Neural progenitor cell (in vitro differentiated cells): ENCODE results near the gene IGLON5. TPM values are rescaled to one million over a fixed set of nuclear protein-coding genes. Genes with fewer than 3 reads are reported as not detected.
A peak's percentile ranks its signal among the peaks of the same experiment; 100 is the strongest.

Experiments
- DNase-seq: peaks from one replicate; pipeline ENCODE4 v3.0.0-alpha.2; 2016; ENCODE audit warnings: low spot score
- H2AFZ ChIP-seq: fragments of 200-600 bp; sonication (generic); replicated peaks from 2 replicates; pipeline ENCODE4 v1.6.1; 2016; ENCODE audit warnings: antibody characterized with exemption
- H3F3A ChIP-seq: fragments of 200-600 bp; sonication (generic); 2 replicates; pipeline ENCODE4 v1.6.1; 2016; ENCODE audit warnings: antibody characterized with exemption, low read depth
- H3K27ac ChIP-seq: fragments of 200-600 bp; sonication (generic); 2 replicates; pipeline ENCODE4 v1.5.1; 2016; ENCODE audit warnings: mild to moderate bottlenecking
- H3K27me3 ChIP-seq: fragments of 200-600 bp; sonication (generic); 2 replicates; pipeline ENCODE4 v1.6.1; 2016; ENCODE audit warnings: mild to moderate bottlenecking, moderate library complexity
- H3K36me3 ChIP-seq: fragments of 200-600 bp; sonication (generic); 2 replicates; pipeline ENCODE4 v1.5.1; 2016
- H3K4me1 ChIP-seq: fragments of 200-600 bp; sonication (generic); 2 replicates; pipeline ENCODE4 v1.6.1; 2016; ENCODE audit warnings: mixed run types
- H3K4me2 ChIP-seq: fragments of 200-600 bp; sonication (generic); 2 replicates; pipeline ENCODE4 v1.6.1; 2016
- H3K4me3 ChIP-seq: fragments of 200-600 bp; sonication (generic); 2 replicates; pipeline ENCODE4 v1.5.1; 2016
- H3K79me2 ChIP-seq: fragments of 200-600 bp; sonication (generic); 2 replicates; pipeline ENCODE4 v1.6.1; 2016; ENCODE audit warnings: low read depth
- H3K9ac ChIP-seq: fragments of 200-600 bp; sonication (generic); 2 replicates; pipeline ENCODE4 v1.6.1; 2016
- H3K9me3 ChIP-seq: fragments of 200-600 bp; sonication (generic); 2 replicates; pipeline ENCODE4 v1.5.1; 2016; ENCODE audit warnings: low read depth
- H4K20me1 ChIP-seq: fragments of 200-600 bp; sonication (generic); 2 replicates; pipeline ENCODE4 v1.6.1; 2016; ENCODE audit warnings: low read depth
- H3K27ac Mint-ChIP-seq: 3 replicates; pipeline ENCODE4 v1.8.0; 2021; ENCODE audit warnings: mixed read lengths
- H3K27me3 Mint-ChIP-seq: 2 replicates; pipeline ENCODE4 v1.8.0; 2022; ENCODE audit warnings: low read depth, mild to moderate bottlenecking, inconsistent platforms, moderate library complexity, mixed read lengths; ENCODE audit not compliant: insufficient read depth
- H3K36me3 Mint-ChIP-seq: 3 replicates; pipeline ENCODE4 v1.8.0; 2021; ENCODE audit warnings: mixed read lengths
- H3K4me1 Mint-ChIP-seq: 3 replicates; pipeline ENCODE4 v1.8.0; 2021; ENCODE audit warnings: mixed read lengths
- H3K4me3 Mint-ChIP-seq: 3 replicates; pipeline ENCODE4 v1.8.0; 2021; ENCODE audit warnings: mild to moderate bottlenecking, moderate library complexity, mixed read lengths
- H3K9me3 Mint-ChIP-seq: 3 replicates; pipeline ENCODE4 v1.8.0; 2020; ENCODE audit warnings: mixed read lengths
- EZH2 ChIP-seq: fragments of 200-600 bp; sonication (generic); IDR thresholded peaks from 2 replicates; pipeline ENCODE4 v1.6.1; 2017; ENCODE audit warnings: antibody characterized with exemption, mild to moderate bottlenecking, moderate library complexity
- EZH2phosphoT487 ChIP-seq: fragments of 200-600 bp; sonication (generic); IDR thresholded peaks from 2 replicates; pipeline ENCODE4 v1.6.1; 2017; ENCODE audit warnings: antibody characterized with exemption
- total RNA-seq: library from RNA; depleted of rRNA; stranded (reverse); fragments of >200 nt; gene quantifications from 2 replicates; pipeline ENCODE4 v1.2.3, GENCODE V29; 2015; ENCODE audit warnings: low replicate concordance
- TF ChIP-seq, protein P1 (sequence below): fragments of 200-600 bp; sonication (generic); IDR thresholded peaks from 2 replicates; pipeline ENCODE4 v1.5.1; 2017; ENCODE audit warnings: antibody characterized with exemption, mild to moderate bottlenecking

IGLON5 gene
- total RNA-seq, 1 donor from 2014 or later: 5.4 TPM

DNA sequence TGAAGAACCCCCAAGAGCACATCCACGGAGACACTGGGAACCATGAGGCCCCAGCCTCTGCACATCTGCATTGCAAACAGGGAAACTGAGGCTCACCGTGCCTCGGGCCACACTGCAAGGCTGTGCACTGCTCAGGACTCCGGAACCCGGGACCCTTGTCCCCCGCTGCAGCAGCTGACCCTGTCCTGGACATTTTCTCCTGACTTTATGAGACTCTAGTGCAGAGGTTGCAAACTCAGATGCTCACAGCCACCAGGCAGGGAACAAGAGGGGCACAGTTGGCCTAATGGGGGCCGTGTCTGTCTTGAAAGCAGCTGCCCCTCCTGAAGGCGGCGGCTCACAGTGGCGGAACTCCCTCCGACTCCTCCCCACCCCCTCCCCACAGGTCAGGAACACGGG is 16.5 kb upstream of the IGLON5 start:
- H3K36me3 Mint-ChIP-seq: no peaks in the 10 kb centered on the region
- Histone ChIP-seq H3K27ac (no peak overlapping the region), H3K36me3 (no peaks in the 10 kb centered on the region), H3K27me3 (peaks cover 16% of the 10 kb centered on the region), H2AFZ (no peak overlapping the region), H3K9ac (no peak overlapping the region), H4K20me1 (no peaks in the 10 kb centered on the region), H3F3A (peaks cover 3% of the 10 kb centered on the region), H3K79me2 (no peaks in the 10 kb centered on the region), H3K4me2 (no peak overlapping the region), H3K4me3 (no peak overlapping the region), H3K4me1 (peaks cover 30% of the 10 kb centered on the region), H3K9me3 (no peaks in the 10 kb centered on the region)
- TF ChIP-seq EZH2phosphoT487: no peak
- no peak for TF ChIP-seq EZH2
- TF ChIP-seq, protein P1, sequence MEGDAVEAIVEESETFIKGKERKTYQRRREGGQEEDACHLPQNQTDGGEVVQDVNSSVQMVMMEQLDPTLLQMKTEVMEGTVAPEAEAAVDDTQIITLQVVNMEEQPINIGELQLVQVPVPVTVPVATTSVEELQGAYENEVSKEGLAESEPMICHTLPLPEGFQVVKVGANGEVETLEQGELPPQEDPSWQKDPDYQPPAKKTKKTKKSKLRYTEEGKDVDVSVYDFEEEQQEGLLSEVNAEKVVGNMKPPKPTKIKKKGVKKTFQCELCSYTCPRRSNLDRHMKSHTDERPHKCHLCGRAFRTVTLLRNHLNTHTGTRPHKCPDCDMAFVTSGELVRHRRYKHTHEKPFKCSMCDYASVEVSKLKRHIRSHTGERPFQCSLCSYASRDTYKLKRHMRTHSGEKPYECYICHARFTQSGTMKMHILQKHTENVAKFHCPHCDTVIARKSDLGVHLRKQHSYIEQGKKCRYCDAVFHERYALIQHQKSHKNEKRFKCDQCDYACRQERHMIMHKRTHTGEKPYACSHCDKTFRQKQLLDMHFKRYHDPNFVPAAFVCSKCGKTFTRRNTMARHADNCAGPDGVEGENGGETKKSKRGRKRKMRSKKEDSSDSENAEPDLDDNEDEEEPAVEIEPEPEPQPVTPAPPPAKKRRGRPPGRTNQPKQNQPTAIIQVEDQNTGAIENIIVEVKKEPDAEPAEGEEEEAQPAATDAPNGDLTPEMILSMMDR: no peak
- no peak overlapping the region for H3K4me3 Mint-ChIP-seq
- DNase-seq: no peak
- H3K9me3 Mint-ChIP-seq: no peaks in the 10 kb centered on the region
- H3K27ac Mint-ChIP-seq: peak overlapping the region; percentile 42
- H3K27me3 Mint-ChIP-seq: peaks cover 7% of the 10 kb centered on the region
- H3K4me1 Mint-ChIP-seq: peaks cover 29% of the 10 kb centered on the region

DNA sequence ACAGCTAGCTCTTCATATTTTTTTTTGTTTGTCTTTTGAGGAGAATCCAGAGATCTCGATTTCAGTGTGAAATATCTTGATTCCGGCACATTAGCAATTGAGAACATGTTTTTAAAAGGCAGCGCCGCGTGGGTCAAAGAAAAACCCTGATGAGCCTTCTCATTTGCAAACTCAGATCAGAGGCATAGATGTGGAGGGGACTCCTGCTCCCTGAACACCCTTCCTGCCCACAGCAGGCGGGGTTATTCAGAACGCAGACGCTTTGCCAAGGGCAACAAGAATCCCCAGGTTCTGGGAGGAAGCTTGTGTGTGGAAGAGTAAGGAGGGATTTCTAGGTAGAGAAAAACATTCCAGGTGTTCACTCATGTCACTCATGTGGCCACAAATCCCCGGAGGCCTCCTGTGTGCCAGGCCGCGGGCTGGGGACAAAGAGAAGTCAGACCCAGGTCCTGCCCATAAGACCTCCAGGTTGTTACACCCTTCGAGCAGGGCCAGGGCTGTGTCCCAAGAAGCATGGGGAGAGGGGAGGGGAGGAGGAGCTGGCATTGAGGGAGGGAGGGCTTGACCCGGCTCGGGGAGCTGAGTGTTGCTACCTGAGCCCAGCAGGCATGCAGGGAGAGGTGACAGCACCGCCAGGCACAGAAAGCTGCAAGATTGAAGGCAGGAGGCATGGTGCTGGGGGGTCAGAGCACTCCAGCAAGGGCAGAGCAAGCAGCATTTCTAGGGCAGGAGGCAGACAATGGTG is 15.9 kb upstream of the IGLON5 start:
- peaks cover 30% of the 10 kb centered on the region for H3K4me1 ChIP-seq
- no peak overlapping the region for H3K27ac ChIP-seq
- Mint-ChIP-seq H3K9me3 (no peaks in the 10 kb centered on the region), H3K27me3 (peaks cover 11% of the 10 kb centered on the region), H3K4me3 (peak overlapping the region; percentile 36), H3K27ac (peak overlapping the region; percentile 42), H3K4me1 (peaks cover 32% of the 10 kb centered on the region), H3K36me3 (no peaks in the 10 kb centered on the region)
- no peak overlapping the region for H3K4me2 ChIP-seq
- H2AFZ ChIP-seq: no peak overlapping the region
- no peak for TF ChIP-seq EZH2
- no peak for TF ChIP-seq EZH2phosphoT487
- TF ChIP-seq, protein P1: no peak
- H3K79me2 ChIP-seq: no peaks in the 10 kb centered on the region
- H3K9ac ChIP-seq: no peak overlapping the region
- H3K36me3 ChIP-seq: no peaks in the 10 kb centered on the region
- H4K20me1 ChIP-seq: no peaks in the 10 kb centered on the region
- DNase-seq: peak; percentile 30
- H3K4me3 ChIP-seq: no peak overlapping the region
- H3K9me3 ChIP-seq: no peaks in the 10 kb centered on the region
- H3F3A ChIP-seq: peaks cover 3% of the 10 kb centered on the region
- peaks cover 16% of the 10 kb centered on the region for H3K27me3 ChIP-seq

DNA sequence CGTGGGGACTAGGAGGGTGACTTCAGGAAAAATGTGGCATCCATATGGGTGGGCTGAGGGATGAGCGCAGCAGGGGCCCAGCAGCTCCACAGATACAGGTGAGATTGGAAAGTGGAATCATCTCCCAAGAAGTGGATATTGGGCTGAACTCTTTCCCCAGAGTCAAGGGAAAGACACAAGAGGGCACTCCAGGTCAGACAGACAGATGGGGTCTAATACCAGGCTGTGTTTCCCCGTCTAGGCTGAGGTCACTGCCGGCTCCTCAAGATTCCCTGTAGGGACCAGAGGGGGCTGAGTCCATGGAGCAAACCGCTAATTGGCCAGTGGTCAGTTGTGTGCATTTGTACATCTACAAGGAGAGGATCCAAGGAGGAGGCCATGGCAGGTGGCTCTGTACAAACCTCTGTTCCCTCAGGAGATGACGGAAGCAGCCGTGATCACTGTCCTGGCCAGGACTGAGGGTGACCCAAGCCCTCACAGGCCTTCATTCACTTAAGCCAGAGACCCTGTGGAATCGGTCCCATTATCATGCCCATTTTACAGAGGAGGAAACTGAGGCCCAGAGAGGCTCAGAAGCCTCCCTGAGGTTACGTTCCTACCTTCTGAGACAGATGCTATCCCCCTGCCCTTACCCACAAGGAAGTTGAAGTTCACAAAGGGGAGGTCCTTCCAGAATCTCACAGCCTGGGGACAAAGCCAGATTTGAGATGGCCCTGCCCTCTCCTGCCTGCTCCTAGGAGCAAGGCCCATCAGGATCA is 14.9 kb upstream of the IGLON5 start:
- peaks cover 32% of the 10 kb centered on the region for H3K4me1 Mint-ChIP-seq
- H3K27me3 Mint-ChIP-seq: peaks cover 11% of the 10 kb centered on the region
- Histone ChIP-seq H4K20me1 (no peaks in the 10 kb centered on the region), H3K4me2 (no peak overlapping the region), H3K9me3 (no peaks in the 10 kb centered on the region), H3F3A (peaks cover 3% of the 10 kb centered on the region), H3K79me2 (no peaks in the 10 kb centered on the region), H3K9ac (no peak overlapping the region), H2AFZ (no peak overlapping the region), H3K27me3 (peaks cover 16% of the 10 kb centered on the region), H3K4me1 (peaks cover 30% of the 10 kb centered on the region), H3K27ac (no peak overlapping the region), H3K36me3 (no peaks in the 10 kb centered on the region), H3K4me3 (no peak overlapping the region)
- H3K27ac Mint-ChIP-seq: no peak overlapping the region
- no peak for TF ChIP-seq EZH2
- TF ChIP-seq, protein P1: peak; percentile 33
- peak; percentile 33 for DNase-seq
- H3K9me3 Mint-ChIP-seq: no peaks in the 10 kb centered on the region
- H3K4me3 Mint-ChIP-seq: no peak overlapping the region
- no peaks in the 10 kb centered on the region for H3K36me3 Mint-ChIP-seq
